GM12891 (cell line): ENCODE measurements around the gene HLA-A.

Experiments
- POLR2A ChIP-seq: IDR thresholded peaks from 2 replicates; pipeline ENCODE4 v1.6.1; 2011; ENCODE audit warnings: low read depth, low read length, control low read depth
- TAF1 ChIP-seq: IDR thresholded peaks from 2 replicates; pipeline ENCODE4 v1.6.1; 2011; ENCODE audit warnings: low read depth, low read length, control low read depth

GRCh38 chr6:29941916-29942274, 437 bp upstream of the HLA-A start:
- no peak for TF ChIP-seq POLR2A
- no peak for TF ChIP-seq TAF1
